ENCODE results near the gene HOXD9.

Gene HOXD9

GRCh38 chr2:176163672-176164056, 41.1 kb downstream of the HOXD9 start:
- Histone ChIP-seq H3K4me3 (ENCODE audit: insufficient read depth, low read depth, low read length, poor library complexity, severe bottlenecking) (no peak overlapping the region), H3K27me3 (replicated peaks; ENCODE audit: control insufficient read depth, insufficient read depth, low read length, poor library complexity, severe bottlenecking) (peaks cover 70% of the 10 kb centered on the region), H3K9me3 (ENCODE audit: control insufficient read depth, low read length) (no peaks in the 10 kb centered on the region), H3K4me1 (ENCODE audit: control insufficient read depth, insufficient read depth, low read length, poor library complexity, severe bottlenecking) (no peaks in the 10 kb centered on the region), H3K27ac (ENCODE audit: insufficient read depth, low read length, poor library complexity, severe bottlenecking) (no peak overlapping the region), H3K36me3 (ENCODE audit: control insufficient read depth, insufficient read depth, low read length) (no peaks in the 10 kb centered on the region)
- DNase-seq, result no peak

- DNase-seq, result no peak
- Histone ChIP-seq H3K9me3 (ENCODE audit: control insufficient read depth, low read length) (no peaks in the 10 kb centered on the region), H3K36me3 (ENCODE audit: control insufficient read depth, insufficient read depth, low read length) (no peaks in the 10 kb centered on the region), H3K4me3 (ENCODE audit: insufficient read depth, low read depth, low read length, poor library complexity, severe bottlenecking) (no peak overlapping the region), H3K4me1 (ENCODE audit: control insufficient read depth, insufficient read depth, low read length, poor library complexity, severe bottlenecking) (no peaks in the 10 kb centered on the region), H3K27me3 (replicated peaks; ENCODE audit: control insufficient read depth, insufficient read depth, low read length, poor library complexity, severe bottlenecking) (peaks cover 65% of the 10 kb centered on the region), H3K27ac (ENCODE audit: insufficient read depth, low read length, poor library complexity, severe bottlenecking) (no peak overlapping the region)
Observed at GRCh38 chr2:176164201-176164600, 41.7 kb downstream of the HOXD9 start.

- Histone ChIP-seq H3K36me3 (ENCODE audit: control insufficient read depth, insufficient read depth, low read length) (no peaks in the 10 kb centered on the region), H3K4me3 (ENCODE audit: insufficient read depth, low read depth, low read length, poor library complexity, severe bottlenecking) (no peak overlapping the region), H3K27me3 (replicated peaks; ENCODE audit: control insufficient read depth, insufficient read depth, low read length, poor library complexity, severe bottlenecking) (peaks cover 59% of the 10 kb centered on the region), H3K27ac (ENCODE audit: insufficient read depth, low read length, poor library complexity, severe bottlenecking) (no peak overlapping the region), H3K4me1 (ENCODE audit: control insufficient read depth, insufficient read depth, low read length, poor library complexity, severe bottlenecking) (no peaks in the 10 kb centered on the region), H3K9me3 (ENCODE audit: control insufficient read depth, low read length) (no peaks in the 10 kb centered on the region)
- DNase-seq, result no peak
Observed at GRCh38 chr2:176164611-176165369, 42.3 kb downstream of the HOXD9 start.

- Histone ChIP-seq H3K4me3 (ENCODE audit: insufficient read depth, low read depth, low read length, poor library complexity, severe bottlenecking) (no peak overlapping the region), H3K9me3 (ENCODE audit: control insufficient read depth, low read length) (no peaks in the 10 kb centered on the region), H3K27me3 (replicated peaks; ENCODE audit: control insufficient read depth, insufficient read depth, low read length, poor library complexity, severe bottlenecking) (peaks cover 53% of the 10 kb centered on the region), H3K4me1 (ENCODE audit: control insufficient read depth, insufficient read depth, low read length, poor library complexity, severe bottlenecking) (no peaks in the 10 kb centered on the region), H3K36me3 (ENCODE audit: control insufficient read depth, insufficient read depth, low read length) (no peaks in the 10 kb centered on the region), H3K27ac (ENCODE audit: insufficient read depth, low read length, poor library complexity, severe bottlenecking) (no peak overlapping the region)
- DNase-seq, result no peak
Observed at GRCh38 chr2:176165370-176166050, 43.0 kb downstream of the HOXD9 start.

- Histone ChIP-seq H3K36me3 (ENCODE audit: control insufficient read depth, insufficient read depth, low read length) (no peaks in the 10 kb centered on the region), H3K9me3 (ENCODE audit: control insufficient read depth, low read length) (no peaks in the 10 kb centered on the region), H3K4me1 (ENCODE audit: control insufficient read depth, insufficient read depth, low read length, poor library complexity, severe bottlenecking) (no peaks in the 10 kb centered on the region), H3K4me3 (ENCODE audit: insufficient read depth, low read depth, low read length, poor library complexity, severe bottlenecking) (no peak overlapping the region), H3K27me3 (replicated peaks; ENCODE audit: control insufficient read depth, insufficient read depth, low read length, poor library complexity, severe bottlenecking) (peaks cover 52% of the 10 kb centered on the region), H3K27ac (ENCODE audit: insufficient read depth, low read length, poor library complexity, severe bottlenecking) (no peak overlapping the region)
- no peak for DNase-seq
Observed at GRCh38 chr2:176166272-176166671, 43.8 kb downstream of the HOXD9 start.

- DNase-seq, result no peak
- H3K4me1 ChIP-seq (ENCODE audit: control insufficient read depth, insufficient read depth, low read length, poor library complexity, severe bottlenecking), result no peaks in the 10 kb centered on the region
- H3K4me3 ChIP-seq (ENCODE audit: insufficient read depth, low read depth, low read length, poor library complexity, severe bottlenecking), result no peak overlapping the region
- no peaks in the 10 kb centered on the region for H3K36me3 ChIP-seq (ENCODE audit: control insufficient read depth, insufficient read depth, low read length)
- H3K27ac ChIP-seq (ENCODE audit: insufficient read depth, low read length, poor library complexity, severe bottlenecking), result no peak overlapping the region
- no peaks in the 10 kb centered on the region for H3K9me3 ChIP-seq (ENCODE audit: control insufficient read depth, low read length)
- H3K27me3 ChIP-seq (replicated peaks; ENCODE audit: control insufficient read depth, insufficient read depth, low read length, poor library complexity, severe bottlenecking), result peaks cover 44% of the 10 kb centered on the region
Observed at GRCh38 chr2:176167398-176167797, 44.9 kb downstream of the HOXD9 start.

GRCh38 chr2:176169181-176169580, 46.7 kb downstream of the HOXD9 start:
- no peaks in the 10 kb centered on the region for H3K9me3 ChIP-seq (ENCODE audit: control insufficient read depth, low read length)
- no peaks in the 10 kb centered on the region for H3K36me3 ChIP-seq (ENCODE audit: control insufficient read depth, insufficient read depth, low read length)
- DNase-seq, result no peak
- H3K4me1 ChIP-seq (ENCODE audit: control insufficient read depth, insufficient read depth, low read length, poor library complexity, severe bottlenecking), result no peaks in the 10 kb centered on the region
- H3K4me3 ChIP-seq (ENCODE audit: insufficient read depth, low read depth, low read length, poor library complexity, severe bottlenecking), result no peak overlapping the region
- H3K27ac ChIP-seq (ENCODE audit: insufficient read depth, low read length, poor library complexity, severe bottlenecking), result no peak overlapping the region
- H3K27me3 ChIP-seq (replicated peaks; ENCODE audit: control insufficient read depth, insufficient read depth, low read length, poor library complexity, severe bottlenecking), result peaks cover 39% of the 10 kb centered on the region

GRCh38 chr2:176169711-176170110, 47.2 kb downstream of the HOXD9 start:
- Histone ChIP-seq H3K9me3 (ENCODE audit: control insufficient read depth, low read length) (no peaks in the 10 kb centered on the region), H3K4me3 (ENCODE audit: insufficient read depth, low read depth, low read length, poor library complexity, severe bottlenecking) (no peak overlapping the region), H3K27me3 (replicated peaks; ENCODE audit: control insufficient read depth, insufficient read depth, low read length, poor library complexity, severe bottlenecking) (peaks cover 38% of the 10 kb centered on the region), H3K27ac (ENCODE audit: insufficient read depth, low read length, poor library complexity, severe bottlenecking) (no peak overlapping the region), H3K4me1 (ENCODE audit: control insufficient read depth, insufficient read depth, low read length, poor library complexity, severe bottlenecking) (no peaks in the 10 kb centered on the region), H3K36me3 (ENCODE audit: control insufficient read depth, insufficient read depth, low read length) (no peaks in the 10 kb centered on the region)
- no peak for DNase-seq

GRCh38 chr2:176170602-176171305, 48.2 kb downstream of the HOXD9 start:
- no peaks in the 10 kb centered on the region for H3K36me3 ChIP-seq (ENCODE audit: control insufficient read depth, insufficient read depth, low read length)
- H3K27me3 ChIP-seq (replicated peaks; ENCODE audit: control insufficient read depth, insufficient read depth, low read length, poor library complexity, severe bottlenecking), result peaks cover 39% of the 10 kb centered on the region
- no peaks in the 10 kb centered on the region for H3K9me3 ChIP-seq (ENCODE audit: control insufficient read depth, low read length)
- no peak overlapping the region for H3K27ac ChIP-seq (ENCODE audit: insufficient read depth, low read length, poor library complexity, severe bottlenecking)
- no peak for DNase-seq
- no peak overlapping the region for H3K4me3 ChIP-seq (ENCODE audit: insufficient read depth, low read depth, low read length, poor library complexity, severe bottlenecking)
- no peaks in the 10 kb centered on the region for H3K4me1 ChIP-seq (ENCODE audit: control insufficient read depth, insufficient read depth, low read length, poor library complexity, severe bottlenecking)
